ENCODE results near the gene SLC46A3.
"Not testable (repeated sequence)": the region's sequence is repeated elsewhere in the genome, so short reads cannot be mapped to it uniquely, and the experiment has no call there.

Gene SLC46A3

DNA sequence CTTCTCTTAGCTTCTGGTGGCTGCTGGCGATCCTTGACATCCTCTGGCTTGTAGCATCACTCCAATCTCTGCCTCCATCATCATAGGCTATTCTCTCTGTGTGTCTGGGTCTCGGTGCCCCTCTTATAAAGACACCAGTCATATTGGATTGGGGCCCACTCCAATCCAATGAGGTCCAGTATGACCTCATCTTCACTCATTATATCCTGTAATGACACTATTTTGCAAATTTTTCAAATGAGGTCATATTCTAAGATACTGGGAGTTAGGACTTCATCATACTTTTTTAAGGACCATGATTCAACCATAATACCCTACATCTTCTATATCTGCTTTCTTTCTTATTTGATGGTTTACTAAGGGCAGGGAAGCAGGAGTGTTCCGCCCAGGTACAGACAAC is 12.0 kb upstream of the SLC46A3 start:
- DNase-seq (ENCODE audit: low read depth in 1 of 2, low spot score in 1 of 2) = no peak

DNA sequence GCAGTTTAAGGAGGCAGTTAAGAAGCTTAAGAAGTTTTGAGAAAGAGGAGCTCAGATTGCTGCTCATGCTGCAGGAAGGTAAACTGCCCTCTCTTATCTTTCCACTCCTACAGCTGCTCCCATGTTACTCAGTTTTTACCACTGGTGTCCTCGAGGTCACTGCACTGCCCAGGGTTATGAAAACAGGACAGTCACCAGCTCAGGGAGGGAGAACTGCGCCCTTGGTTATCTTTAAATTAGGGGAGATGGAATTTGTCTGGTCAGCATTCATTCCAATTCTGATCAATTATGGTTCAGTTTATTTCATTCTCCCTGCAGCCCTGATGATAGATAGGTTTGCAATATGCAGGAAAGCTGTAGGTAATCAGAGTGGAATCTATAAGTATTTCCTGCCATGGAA is 10.8 kb upstream of the SLC46A3 start:
- DNase-seq (ENCODE audit: low read depth in 1 of 2, low spot score in 1 of 2) = no peak

DNA sequence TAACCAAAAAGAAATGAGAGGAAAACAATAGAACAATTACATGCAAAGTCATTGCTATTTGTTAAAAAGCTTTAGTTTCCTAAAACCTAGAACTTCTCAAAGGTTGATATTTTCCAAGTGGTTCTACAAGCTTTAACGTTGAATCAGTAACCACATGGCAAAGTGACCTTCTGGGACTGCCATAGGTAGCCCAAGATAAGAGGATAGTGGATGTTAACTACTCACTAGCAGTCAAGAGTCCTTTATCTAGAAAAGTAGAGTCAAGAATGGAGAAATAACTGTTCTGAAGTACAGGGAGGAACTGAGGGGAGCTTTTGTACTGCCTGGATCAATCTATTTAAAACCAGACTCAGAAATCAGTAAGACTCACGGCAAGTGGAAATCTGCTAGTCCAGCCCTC is 9.9 kb upstream of the SLC46A3 start:
- DNase-seq (ENCODE audit: low read depth in 1 of 2, low spot score in 1 of 2) = no peak

DNA sequence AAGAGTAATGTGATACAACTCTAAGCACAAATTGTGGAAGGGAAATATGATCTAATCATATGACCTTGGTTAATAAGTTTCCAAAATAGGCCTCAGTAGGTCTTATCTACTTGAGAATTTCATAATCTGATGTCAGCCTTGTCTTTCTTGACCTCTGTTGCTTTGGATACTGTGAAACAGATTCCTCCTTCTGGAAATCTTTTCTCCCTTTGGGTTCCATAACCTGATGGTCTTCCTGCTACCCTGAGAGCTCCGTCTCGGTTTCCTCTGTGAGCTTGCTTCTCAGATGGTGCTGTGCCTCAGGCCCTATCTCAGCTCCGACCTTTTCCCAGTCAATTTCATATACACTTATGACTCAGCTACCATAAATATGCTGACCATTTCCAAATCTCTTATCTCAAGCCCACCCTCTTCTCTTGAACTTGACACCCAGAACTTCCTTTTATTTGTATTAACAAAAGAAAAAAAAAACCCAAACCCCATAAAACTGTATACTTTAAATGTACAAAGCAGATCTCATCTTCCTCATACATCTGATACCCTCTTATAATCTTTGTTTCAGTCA is 6.4 kb upstream of the SLC46A3 start:
- DNase-seq (ENCODE audit: low read depth in 1 of 2, low spot score in 1 of 2) = no peak

DNA sequence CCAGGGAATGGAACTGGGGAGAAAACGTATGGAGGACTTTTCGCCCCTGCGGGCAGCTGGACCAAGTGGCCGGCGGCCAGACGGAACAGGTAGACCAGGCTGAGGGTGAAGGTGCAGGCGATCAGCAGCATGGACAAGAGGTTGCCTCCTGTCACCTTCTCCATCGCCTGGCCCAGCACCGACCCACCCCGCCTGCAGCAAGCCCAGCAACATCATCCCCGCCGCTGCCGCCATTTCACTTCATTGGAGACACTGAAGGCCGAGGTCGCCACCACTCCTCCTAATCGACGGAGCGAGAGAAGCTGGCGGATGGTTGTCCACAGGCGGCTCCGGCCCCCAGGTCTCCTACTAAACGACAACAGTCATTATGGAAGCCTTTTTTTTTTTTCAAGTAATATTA is 5.0 kb upstream of the SLC46A3 start:
- DNase-seq (ENCODE audit: low read depth in 1 of 2, low spot score in 1 of 2) = no peak

DNA sequence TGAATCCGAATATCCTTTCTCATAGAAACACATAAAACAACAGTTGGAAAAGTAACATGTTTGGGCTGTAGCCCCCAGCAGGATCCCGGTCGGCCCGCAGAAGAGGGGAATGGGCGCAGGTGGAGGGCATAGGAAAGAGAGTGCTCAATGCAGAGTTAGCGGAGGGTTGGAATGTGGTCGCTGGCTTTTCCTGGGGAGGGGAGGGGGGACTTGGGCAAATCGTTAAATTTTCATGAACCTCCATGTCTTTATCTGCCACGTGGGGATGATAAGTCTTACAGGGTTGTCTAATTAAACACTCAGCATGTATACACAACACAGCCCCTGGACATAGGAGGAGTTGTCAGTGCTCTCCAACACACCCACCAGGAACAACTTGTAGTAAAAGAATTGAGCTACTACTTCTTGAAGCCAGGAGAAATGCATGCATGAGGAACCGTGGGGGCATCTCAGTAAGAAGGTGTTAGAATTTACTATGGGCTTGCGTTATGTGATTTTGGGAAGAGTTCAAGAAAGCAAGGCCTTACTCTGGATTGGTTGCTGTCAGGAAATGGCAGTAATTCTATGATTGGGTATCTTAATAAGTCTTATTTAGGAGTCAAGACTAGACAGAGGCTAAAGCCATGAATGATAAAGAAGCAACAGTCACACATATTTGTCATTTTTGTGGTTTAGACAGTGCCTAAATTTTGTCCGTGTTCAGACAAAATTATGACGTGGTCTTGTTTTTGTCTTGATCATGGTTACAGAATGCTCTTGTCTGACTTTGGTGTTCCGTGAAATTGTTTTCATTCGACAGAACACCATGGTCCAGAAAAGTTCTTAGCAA is 671 bp upstream of the SLC46A3 start:
- DNase-seq (ENCODE audit: low read depth in 1 of 2, low spot score in 1 of 2) = no peak

DNA sequence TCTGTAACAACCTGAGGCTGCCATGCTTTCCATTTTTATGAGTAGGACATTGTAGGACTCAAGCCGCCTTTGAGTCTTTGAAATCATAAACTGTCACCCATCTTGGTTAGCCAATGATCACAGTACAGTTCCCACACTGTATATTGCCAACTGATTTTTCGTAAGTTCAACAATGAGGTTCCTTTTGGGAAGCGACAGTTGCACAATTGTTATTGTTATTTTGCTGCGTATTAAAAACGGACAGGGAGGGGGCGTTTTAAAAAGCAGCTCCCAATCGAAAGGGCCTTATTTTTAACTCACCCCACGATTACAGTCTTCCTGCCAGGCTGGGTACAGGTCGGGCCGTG is 601 bp downstream of the SLC46A3 start:
- DNase-seq (ENCODE audit: low read depth in 1 of 2, low spot score in 1 of 2) = no peak

DNA sequence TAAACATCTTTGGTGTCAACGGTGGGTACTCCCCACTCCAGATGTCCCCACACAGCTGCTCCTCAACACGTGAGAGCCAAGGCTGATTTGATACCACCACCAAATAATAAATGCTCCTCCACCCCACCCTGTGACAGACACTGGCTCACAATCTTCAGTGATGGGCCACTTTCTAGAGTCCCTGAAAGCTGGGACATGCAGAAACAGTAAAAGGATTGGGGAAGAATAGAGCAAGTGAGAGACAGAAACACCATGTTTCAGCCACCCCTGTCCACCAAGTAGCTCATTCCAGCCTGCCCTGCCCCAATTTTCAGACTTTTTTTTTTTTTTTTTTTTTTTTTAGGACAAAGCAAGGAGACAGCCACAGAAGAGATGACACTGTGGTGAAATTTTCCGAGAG is 1.6 kb downstream of the SLC46A3 start:
- no peak for DNase-seq (ENCODE audit: low read depth in 1 of 2, low spot score in 1 of 2)

DNA sequence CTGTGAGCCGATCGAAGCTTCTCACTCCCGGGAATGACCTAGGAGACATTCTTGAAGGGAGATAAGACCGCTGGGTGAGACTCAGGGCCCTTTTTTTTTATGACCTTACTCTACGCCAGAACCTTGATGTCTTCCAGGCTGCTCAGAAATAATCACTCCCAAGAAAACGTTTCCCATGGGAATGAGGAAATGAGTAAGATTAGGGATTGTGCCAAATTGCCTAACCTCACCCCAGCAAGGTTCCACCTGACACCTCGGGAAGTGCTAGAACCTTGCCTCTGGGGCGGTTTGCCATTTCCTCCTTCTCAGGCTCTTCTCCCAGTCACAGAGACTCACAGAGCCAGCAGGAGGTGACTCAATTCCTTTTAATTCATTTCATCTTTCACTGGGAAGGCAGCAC is 2.3 kb downstream of the SLC46A3 start:
- DNase-seq (ENCODE audit: low read depth in 1 of 2, low spot score in 1 of 2) = no peak

DNA sequence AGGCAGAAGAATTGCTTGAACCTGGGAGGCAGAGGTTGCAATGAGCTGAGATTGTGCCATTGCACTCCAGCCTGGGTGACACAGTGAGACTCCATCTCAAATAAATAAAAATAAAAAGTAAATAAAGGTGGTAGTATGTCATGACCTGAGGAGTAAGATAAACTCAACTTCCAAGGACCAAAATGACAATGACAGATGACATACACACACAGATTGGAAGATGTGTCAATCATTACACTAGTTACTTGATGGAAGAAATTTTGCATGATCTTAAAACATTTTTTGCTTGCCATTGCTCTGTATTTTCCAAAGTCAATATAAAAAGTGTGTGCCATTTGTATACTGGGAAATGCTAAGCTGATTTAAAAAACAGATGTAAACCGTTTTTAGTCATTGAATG is 4.1 kb downstream of the SLC46A3 start:
- no peak for DNase-seq (ENCODE audit: low read depth in 1 of 2, low spot score in 1 of 2)

DNA sequence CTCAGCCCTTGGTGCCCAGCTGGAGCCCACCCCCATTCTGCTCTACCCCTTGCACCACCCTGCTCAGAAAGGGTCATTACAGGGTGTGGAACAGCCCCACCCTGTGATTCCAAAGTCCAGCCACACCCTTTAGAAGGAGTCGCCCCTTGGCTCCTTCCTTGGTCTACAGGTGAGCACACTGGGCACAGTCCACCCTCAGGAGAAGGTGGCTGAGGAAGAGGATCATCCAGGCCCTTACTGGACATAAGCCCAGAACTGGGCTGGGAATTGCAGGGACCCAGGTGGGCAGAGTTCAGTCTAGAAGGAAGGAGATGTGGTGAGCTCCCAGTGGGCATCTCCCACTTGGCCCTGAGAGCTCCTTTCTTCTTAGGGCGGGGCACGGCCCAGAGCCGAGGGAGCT is 8.6 kb downstream of the SLC46A3 start:
- DNase-seq (ENCODE audit: low read depth in 1 of 2, low spot score in 1 of 2) = no peak

DNA sequence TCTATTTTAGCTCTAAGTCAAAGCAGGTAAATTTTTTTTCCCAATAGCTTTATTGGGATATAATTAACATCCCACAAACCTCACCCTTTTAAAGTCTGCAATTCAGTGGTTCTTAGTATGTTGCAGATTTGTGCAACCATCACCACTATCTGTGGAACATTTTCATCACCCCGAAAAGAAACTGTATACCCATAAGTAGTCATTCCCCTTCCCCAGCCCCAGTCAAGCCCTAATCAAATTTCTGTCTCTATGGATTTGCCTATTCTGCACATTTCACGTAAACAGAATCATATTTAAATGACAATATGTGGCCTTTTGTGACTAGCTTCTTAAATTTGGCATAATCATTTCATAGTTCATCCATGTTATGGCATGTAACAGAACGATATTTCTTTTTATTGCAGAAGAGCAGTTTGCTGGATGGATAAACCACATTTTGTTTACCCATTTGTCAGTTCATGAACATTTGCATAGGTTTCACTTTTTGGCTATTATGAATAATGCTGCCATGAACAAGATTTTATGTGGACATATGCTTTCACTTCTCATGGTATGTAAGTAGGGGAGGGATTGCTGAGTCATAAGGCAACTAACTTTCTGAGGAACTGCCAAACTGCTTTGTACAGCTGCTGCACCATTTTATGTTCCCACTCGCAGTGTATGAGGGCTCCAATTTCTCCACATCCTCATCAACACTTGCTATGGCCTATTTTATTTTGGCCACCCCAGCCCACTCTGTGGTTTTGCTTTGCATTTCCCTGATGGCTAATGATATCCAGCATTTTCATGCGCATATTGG is 10.9 kb downstream of the SLC46A3 start:
- no peak for DNase-seq (ENCODE audit: low read depth in 1 of 2, low spot score in 1 of 2)

DNA sequence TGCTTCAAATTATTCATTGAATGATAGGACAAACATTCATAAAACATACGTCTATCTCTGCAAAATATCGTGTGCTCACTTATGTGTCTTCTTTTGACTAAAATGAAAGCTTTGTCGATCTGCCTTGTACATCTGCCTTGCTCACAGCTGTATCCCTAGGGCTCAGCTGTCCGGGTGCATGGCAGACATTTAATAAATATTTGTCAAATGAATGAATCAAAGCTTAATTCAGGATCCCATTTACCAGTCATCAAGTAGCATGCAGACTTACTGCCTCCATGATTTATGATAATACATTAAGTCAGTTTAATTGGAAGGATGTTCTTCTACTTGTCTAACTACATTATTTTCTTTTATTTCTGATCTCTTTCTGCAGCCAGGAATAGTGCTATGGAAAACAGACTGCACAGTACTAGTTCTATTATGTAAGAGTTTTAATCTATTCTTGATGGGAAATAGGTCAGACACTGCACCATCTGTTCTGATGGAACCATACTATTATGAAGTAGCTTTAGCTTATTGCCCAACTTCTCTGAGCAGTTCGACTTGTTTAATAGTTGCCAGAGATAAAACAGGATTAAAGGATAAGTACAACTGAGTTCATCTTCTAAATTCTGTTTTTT is 13.2 kb downstream of the SLC46A3 start:
- DNase-seq (ENCODE audit: low read depth in 1 of 2, low spot score in 1 of 2) = no peak

DNA sequence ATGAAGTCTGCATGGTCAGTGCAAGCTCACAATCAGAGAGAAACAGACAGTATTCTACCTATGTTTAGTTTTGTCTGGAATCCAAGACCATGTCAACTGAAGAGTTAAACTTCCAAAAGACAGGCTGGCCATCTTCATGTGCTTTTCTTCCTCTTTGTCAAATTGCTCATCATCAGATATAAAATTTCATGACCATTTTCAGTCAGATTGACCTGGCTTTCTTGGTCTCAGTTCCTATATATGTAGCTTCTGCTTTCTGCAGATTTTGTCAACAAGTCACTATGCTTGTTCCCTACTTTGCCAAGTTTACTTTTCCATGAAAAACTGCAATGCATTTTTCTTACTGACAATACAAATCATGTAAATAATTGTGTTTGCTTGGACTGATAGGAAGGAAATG is 13.9 kb downstream of the SLC46A3 start:
- DNase-seq (ENCODE audit: low read depth in 1 of 2, low spot score in 1 of 2) = no peak

DNA sequence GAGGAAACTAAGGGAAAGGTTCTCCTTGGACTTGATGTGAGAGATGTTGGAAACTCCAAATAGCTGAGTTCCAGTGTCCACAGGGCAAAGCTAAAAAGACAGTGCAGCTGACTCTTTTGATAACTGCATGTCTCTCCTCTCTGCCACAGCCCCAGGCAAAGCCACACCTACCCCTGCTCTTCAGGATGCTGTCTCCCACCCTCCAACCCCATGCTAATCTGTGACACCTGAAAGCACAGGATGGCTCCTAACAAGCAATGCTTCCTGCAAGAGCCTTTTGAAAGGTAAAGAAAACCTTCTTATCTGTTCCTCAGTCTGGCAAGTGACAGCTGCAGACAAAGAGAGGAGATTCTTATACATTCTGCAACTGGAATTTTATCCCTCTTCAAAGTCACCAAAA is 14.5 kb downstream of the SLC46A3 start:
- DNase-seq (ENCODE audit: low read depth in 1 of 2, low spot score in 1 of 2) = no peak

DNA sequence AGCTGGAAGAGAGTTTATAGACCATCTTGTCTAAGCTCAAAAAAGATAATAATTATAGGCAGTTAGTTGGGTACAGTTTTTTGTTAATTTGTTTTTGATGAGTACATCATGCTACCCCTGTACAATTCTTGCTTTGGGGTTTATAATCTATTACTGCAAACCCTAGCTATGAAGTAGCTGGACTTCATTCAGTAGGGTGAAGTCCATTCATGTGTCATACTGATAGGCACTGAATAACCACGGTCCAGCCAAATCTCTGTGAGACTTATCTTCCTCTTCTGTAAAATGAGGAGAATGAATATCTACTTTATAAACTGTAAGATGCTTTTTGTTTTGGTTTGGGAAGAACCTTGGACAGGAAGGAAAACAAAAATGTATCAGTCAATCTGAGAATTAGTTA is 19.5 kb downstream of the SLC46A3 start:
- no peak for DNase-seq (ENCODE audit: low read depth in 1 of 2, low spot score in 1 of 2)

DNA sequence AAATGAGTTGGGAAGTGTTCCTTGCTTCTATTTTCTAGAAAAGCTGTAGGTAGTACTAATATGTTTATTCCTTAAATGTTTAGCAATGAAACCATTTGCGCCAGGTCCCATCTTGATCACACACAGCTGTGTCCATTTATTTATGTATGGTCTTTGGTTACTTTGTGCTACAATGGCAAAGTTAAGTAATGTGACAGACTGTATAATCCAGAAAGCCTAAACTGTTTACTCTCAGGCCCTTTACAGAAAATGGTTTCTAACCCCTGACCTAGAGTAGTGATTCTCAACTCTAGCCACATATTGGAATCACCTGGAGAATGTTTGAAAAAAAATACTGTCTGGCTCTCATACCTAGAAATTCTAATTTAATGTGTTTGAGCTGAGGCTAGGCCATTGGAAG is 21.3 kb downstream of the SLC46A3 start:
- no peak for DNase-seq (ENCODE audit: low read depth in 1 of 2, low spot score in 1 of 2)

DNA sequence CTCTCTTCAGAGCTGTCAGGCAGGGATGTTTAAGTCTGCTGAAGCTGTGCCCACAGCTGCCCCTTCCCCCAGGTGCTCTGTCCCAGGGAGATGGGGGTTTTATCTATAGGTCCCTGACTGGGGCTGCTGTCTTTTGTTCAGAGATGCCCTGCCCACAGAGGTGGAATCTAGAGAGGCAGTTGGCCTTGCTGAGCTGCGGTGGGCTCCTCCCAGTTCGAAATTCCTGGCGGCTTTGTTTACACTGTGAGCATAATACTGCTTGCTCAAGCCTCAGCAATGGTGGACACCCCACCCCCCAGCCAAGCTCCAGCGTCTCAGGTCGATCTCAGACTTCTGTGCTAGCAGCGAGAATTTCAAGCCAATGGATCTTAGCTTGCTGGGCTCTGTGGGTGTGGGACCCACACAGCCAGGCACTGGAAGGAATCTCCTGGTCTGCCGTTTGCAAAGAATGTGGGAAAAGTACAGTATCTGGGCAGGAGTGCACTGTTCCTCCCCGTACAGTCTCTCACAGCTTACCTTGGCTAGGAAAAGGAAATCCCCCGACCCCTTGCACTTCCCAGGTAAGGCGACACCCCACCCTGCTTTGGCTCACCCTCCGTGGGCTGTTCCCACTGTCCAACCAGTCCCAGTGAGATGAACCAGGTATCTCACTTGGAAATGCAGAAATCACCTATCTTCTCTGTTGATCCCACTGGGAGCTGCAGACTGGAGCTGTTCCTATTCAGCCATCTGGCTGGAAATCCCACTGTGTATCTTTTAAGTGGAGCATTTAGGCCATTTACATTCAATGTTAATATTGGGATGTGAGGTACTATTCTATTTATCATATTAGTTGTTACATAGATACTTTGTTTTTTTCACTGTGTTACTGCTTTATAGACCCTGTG is 24.9 kb downstream of the SLC46A3 start:
- DNase-seq (ENCODE audit: low read depth in 1 of 2, low spot score in 1 of 2) = not testable (repeated sequence)

DNA sequence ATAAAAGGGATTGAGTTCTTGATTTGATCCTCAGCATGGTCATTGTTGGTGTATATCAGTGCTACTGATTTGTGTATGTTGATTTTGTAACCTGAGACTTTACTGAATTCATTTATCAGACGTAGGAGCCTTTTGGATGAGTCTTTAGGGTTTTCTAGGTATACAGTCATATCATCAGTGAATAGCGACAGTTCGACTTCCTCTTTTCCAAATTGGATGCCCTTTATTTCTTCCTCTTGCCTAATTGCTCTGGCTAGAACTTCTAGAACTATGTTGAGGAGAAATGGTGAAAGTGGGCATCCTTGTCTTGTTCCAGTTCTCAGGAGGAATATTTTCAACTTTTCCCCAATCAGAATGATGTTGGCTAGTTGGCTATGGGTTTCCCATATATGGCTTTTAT is 32.9 kb downstream of the SLC46A3 start:
- DNase-seq (ENCODE audit: low read depth in 1 of 2, low spot score in 1 of 2) = no peak

DNA sequence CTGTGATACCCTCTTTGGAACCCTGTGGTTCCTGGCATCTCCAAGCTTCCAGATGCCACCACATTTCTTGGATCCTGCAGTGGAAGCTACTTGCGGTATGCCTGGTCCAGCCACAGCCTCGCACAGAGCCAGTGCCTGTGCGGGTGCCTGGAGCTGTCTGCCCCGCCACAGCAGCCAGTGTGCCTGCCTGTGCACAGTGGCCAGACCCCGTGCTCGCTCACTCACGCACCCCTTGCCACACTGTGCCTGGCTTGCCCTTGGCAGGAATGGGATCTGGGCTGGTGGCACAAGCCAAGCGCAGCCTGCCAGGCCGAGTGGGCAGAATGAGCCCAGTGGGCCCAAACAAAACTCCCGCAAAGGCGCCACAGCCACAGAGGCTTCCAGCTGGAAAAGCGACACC is 33.7 kb downstream of the SLC46A3 start:
- DNase-seq (ENCODE audit: low read depth in 1 of 2, low spot score in 1 of 2) = no peak

DNA sequence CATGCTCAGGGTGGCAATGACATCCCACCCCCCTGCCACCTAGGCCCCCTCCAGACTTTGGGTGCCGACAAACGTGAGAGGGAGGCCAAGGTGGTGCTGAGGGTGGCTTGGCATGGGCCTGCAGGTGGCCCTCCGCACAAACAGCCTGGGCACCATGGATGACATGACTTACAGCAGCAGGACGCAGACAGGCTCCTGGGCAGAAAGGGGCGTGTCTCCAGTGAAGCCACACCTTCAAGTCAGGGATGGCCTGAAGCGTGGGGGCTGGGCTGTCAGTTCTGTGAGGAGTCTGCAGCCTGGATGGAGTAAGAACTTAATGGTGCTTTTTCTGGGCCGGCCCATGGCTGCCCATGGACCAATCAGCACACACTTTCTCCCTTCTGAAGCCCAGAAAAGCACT is 34.5 kb downstream of the SLC46A3 start:
- no peak for DNase-seq (ENCODE audit: low read depth in 1 of 2, low spot score in 1 of 2)

Data from stimulated activated CD4-positive, alpha-beta T cell treated with anti-CD3 and anti-CD28 coated beads, Interleukin-15, amount 100 ng/mL, for 1 hour (primary cell).